WTC11 (cell line): ENCODE measurements around the gene DDX28. TPM values are rescaled to one million over a fixed set of nuclear protein-coding genes. Genes with fewer than 3 reads are reported as not detected.

Experiments
- ATAC-seq: fragments of 200-7000 bp; cut with Tn5 transposase; 2 replicates; pipeline ENCODE4 v1.10.0; 2021; ENCODE audit warnings: mild to moderate bottlenecking, moderate library complexity
- CTCF ChIA-PET: fragments of 300-600 bp; sonication (Branson Sonifier 250); formaldehyde crosslinking; loops from one replicate; lab custom pipeline; 2021; ENCODE audit warnings: antibody characterized with exemption; lab: Charles Lee
- POLR2A ChIA-PET: fragments of 350-600 bp; sonication (Branson Sonifier 250); formaldehyde crosslinking; loops from one replicate; lab custom pipeline; 2021; ENCODE audit warnings: antibody characterized with exemption; lab: Charles Lee
- DNase-seq: peaks from one replicate; pipeline ENCODE4 v3.0.0; 2021; ENCODE audit warnings: low spot score
- H3K27ac Mint-ChIP-seq: 2 replicates; pipeline ENCODE4 v1.8.0; 2021; ENCODE audit warnings: mixed read lengths
- H3K27me3 Mint-ChIP-seq: 2 replicates; pipeline ENCODE4 v1.8.0; 2021; ENCODE audit warnings: low read depth, mild to moderate bottlenecking, moderate library complexity, mixed read lengths
- H3K36me3 Mint-ChIP-seq: 2 replicates; pipeline ENCODE4 v1.8.0; 2021; ENCODE audit warnings: mixed read lengths
- H3K4me1 Mint-ChIP-seq: 2 replicates; pipeline ENCODE4 v1.8.0; 2022; ENCODE audit warnings: mixed read lengths
- H3K4me3 Mint-ChIP-seq: 2 replicates; pipeline ENCODE4 v1.8.0; 2021; ENCODE audit warnings: mild to moderate bottlenecking, moderate library complexity, mixed read lengths
- H3K9me3 Mint-ChIP-seq: 2 replicates; pipeline ENCODE4 v1.8.0; 2021; ENCODE audit warnings: mixed read lengths
- AFF4 ChIP-seq: sonication (generic); formaldehyde crosslinking; IDR thresholded peaks from 2 replicates; pipeline ENCODE4 v1.8.1; 2023; ENCODE audit warnings: mild to moderate bottlenecking, missing genetic modification reagents, borderline replicate concordance
- ARID4B ChIP-seq: sonication (generic); formaldehyde crosslinking; IDR thresholded peaks from 2 replicates; pipeline ENCODE4 v1.8.0; 2023; ENCODE audit warnings: missing genetic modification reagents, mild to moderate bottlenecking, borderline replicate concordance
- CBFB ChIP-seq: sonication (generic); formaldehyde crosslinking; IDR thresholded peaks from 2 replicates; pipeline ENCODE4 v1.8.1; 2022; ENCODE audit warnings: mild to moderate bottlenecking, low read depth, missing genetic modification reagents
- FOXJ3 ChIP-seq: sonication (generic); formaldehyde crosslinking; IDR thresholded peaks from 2 replicates; pipeline ENCODE4 v1.9.0; 2021; ENCODE audit warnings: missing genetic modification reagents, mild to moderate bottlenecking, borderline replicate concordance
- GRHL2 ChIP-seq: fragments of 250-450 bp; sonication (Bioruptor Pico); IDR thresholded peaks from 2 replicates; pipeline ENCODE4 v1.8.0; 2022; ENCODE audit warnings: mild to moderate bottlenecking, moderate library complexity; ENCODE audit not compliant: insufficient replicate concordance, severe bottlenecking
- JAZF1 ChIP-seq: fragments of 250-450 bp; sonication (Bioruptor Pico); IDR thresholded peaks from 2 replicates; pipeline ENCODE4 v1.9.0; 2021; ENCODE audit warnings: moderate library complexity, mild to moderate bottlenecking, inconsistent platforms
- MAX ChIP-seq: sonication (generic); formaldehyde crosslinking; IDR thresholded peaks from 2 replicates; pipeline ENCODE4 v1.8.0; 2022; ENCODE audit warnings: mild to moderate bottlenecking, missing genetic modification reagents
- PRRX2 ChIP-seq: fragments of 250-450 bp; sonication (Bioruptor Pico); IDR thresholded peaks from 2 replicates; pipeline ENCODE4 v1.8.0; 2021; ENCODE audit warnings: mild to moderate bottlenecking
- SMAD4 ChIP-seq: sonication (generic); formaldehyde crosslinking; IDR thresholded peaks from 2 replicates; pipeline ENCODE4 v1.8.0; 2022; ENCODE audit warnings: mild to moderate bottlenecking, missing genetic modification reagents
- SP1 ChIP-seq: sonication (generic); formaldehyde crosslinking; conservative IDR thresholded peaks from 2 replicates; pipeline ENCODE4 v1.8.1; 2022; ENCODE audit warnings: missing genetic modification reagents
- TP53 ChIP-seq: sonication (generic); formaldehyde crosslinking; IDR thresholded peaks from 2 replicates; pipeline ENCODE4 v1.8.1; 2023; ENCODE audit warnings: mild to moderate bottlenecking, missing genetic modification reagents
- ZBTB21 ChIP-seq: sonication (generic); formaldehyde crosslinking; IDR thresholded peaks from 2 replicates; pipeline ENCODE4 v1.8.1; 2023; ENCODE audit warnings: mild to moderate bottlenecking, missing genetic modification reagents, borderline replicate concordance
- ZNF281 ChIP-seq: sonication (generic); formaldehyde crosslinking; IDR thresholded peaks from 2 replicates; pipeline ENCODE4 v1.8.0; 2023; ENCODE audit warnings: mild to moderate bottlenecking, missing genetic modification reagents
- ZNF317 ChIP-seq: sonication (generic); formaldehyde crosslinking; IDR thresholded peaks from 2 replicates; pipeline ENCODE4 v1.8.1; 2023; ENCODE audit warnings: low read depth, mild to moderate bottlenecking, moderate library complexity, missing genetic modification reagents, borderline replicate concordance
- ZNF396 ChIP-seq: fragments of 250-450 bp; sonication (Bioruptor Pico); IDR thresholded peaks from 2 replicates; pipeline ENCODE4 v1.8.0; 2021; ENCODE audit warnings: mild to moderate bottlenecking, moderate library complexity, borderline replicate concordance
- ZNF423 ChIP-seq: fragments of 250-450 bp; sonication (Bioruptor Pico); IDR thresholded peaks from 2 replicates; pipeline ENCODE4 v2.1.2; 2022; ENCODE audit warnings: mild to moderate bottlenecking, moderate library complexity
- ZNF425 ChIP-seq: fragments of 250-450 bp; sonication (Bioruptor Pico); conservative IDR thresholded peaks from 2 replicates; pipeline ENCODE4 v1.9.0; 2021; ENCODE audit warnings: mild to moderate bottlenecking
- ZSCAN18 ChIP-seq: fragments of 250-450 bp; sonication (Bioruptor Pico); IDR thresholded peaks from 2 replicates; pipeline ENCODE4 v2.1.2; 2022; ENCODE audit warnings: mild to moderate bottlenecking, moderate library complexity
- total RNA-seq: library from RNA; stranded (reverse); gene quantifications from 3 replicates; pipeline ENCODE4 v1.2.3, GENCODE V29; 2021

Gene DDX28
- total RNA-seq, 1 experiment from 2014 or later, result 15.2 TPM

GRCh38 chr16:68046106-68046505, 23.1 kb upstream of the DDX28 start:
- H3K9me3 Mint-ChIP-seq, result no peaks in the 10 kb centered on the region
- ATAC-seq, result no peak
- POLR2A ChIA-PET, result interaction anchor here (0.7 kb wide), 2 partner anchors 109 to 192 kb away, joined by 4 read pairs; no protein-coding TSS in a partner anchor
- H3K27me3 Mint-ChIP-seq, result no peaks in the 10 kb centered on the region
- DNase-seq, result no peak
- H3K36me3 Mint-ChIP-seq, result peaks cover 9% of the 10 kb centered on the region
- H3K27ac Mint-ChIP-seq, result no peak overlapping the region
- TF ChIP-seq TP53 (CRISPR knock-in tag), result no peak
- TF ChIP-seq ZNF425 (CRISPR knock-in tag), result no peak
- TF ChIP-seq PRRX2, result no peak
- no peak for TF ChIP-seq SMAD4 (CRISPR knock-in tag)
- TF ChIP-seq ZSCAN18 (CRISPR knock-in tag), result no peak
- no peak for TF ChIP-seq AFF4 (CRISPR knock-in tag)
- no peak for TF ChIP-seq GRHL2 (CRISPR knock-in tag)
- no peak for TF ChIP-seq ZNF281 (CRISPR knock-in tag)
- no peak for TF ChIP-seq ZNF396 (CRISPR knock-in tag)
- TF ChIP-seq MAX (CRISPR knock-in tag), result no peak
- no peak for TF ChIP-seq ZNF423 (CRISPR knock-in tag)
- TF ChIP-seq JAZF1, result no peak
- no peak for TF ChIP-seq CBFB (CRISPR knock-in tag)
- TF ChIP-seq SP1 (CRISPR knock-in tag), result no peak
- no peak for TF ChIP-seq FOXJ3 (CRISPR knock-in tag)
- H3K4me1 Mint-ChIP-seq, result no peaks in the 10 kb centered on the region
- CTCF ChIA-PET, result no interaction called here
- no peak overlapping the region for H3K4me3 Mint-ChIP-seq

GRCh38 chr16:68041783-68042182, 18.8 kb upstream of the DDX28 start:
- CTCF ChIA-PET, result interaction anchor here (1.0 to 2.0 kb wide), 4 partner anchors 43 to 127 kb away, joined by 3 to 29 read pairs (median 14); partner anchors contain the start of gene NFATC3
- ATAC-seq, result no peak
- no peak for TF ChIP-seq ZNF317 (CRISPR knock-in tag)
- TF ChIP-seq ZBTB21 (CRISPR knock-in tag), result no peak
- TF ChIP-seq SP1 (CRISPR knock-in tag), result no peak
- no peak for TF ChIP-seq ZNF423 (CRISPR knock-in tag)
- TF ChIP-seq ARID4B (CRISPR knock-in tag), result no peak
- TF ChIP-seq, all 79 proteins: peak for 0
- Mint-ChIP-seq H3K27ac (no peak overlapping the region), H3K27me3 (no peaks in the 10 kb centered on the region), H3K9me3 (no peaks in the 10 kb centered on the region), H3K4me1 (no peaks in the 10 kb centered on the region), H3K36me3 (peaks cover 8% of the 10 kb centered on the region), H3K4me3 (no peak overlapping the region)
- no peak for DNase-seq
- POLR2A ChIA-PET, result interaction anchor here (0.7 kb wide), 1 partner anchor 1028 kb away, joined by 4 read pairs; no protein-coding TSS in a partner anchor
